Parathyroid adenoma (tissue), 2 donors: ENCODE data around the gene ADARB2.

ENCODE experiments used
- H2AFZ ChIP-seq: fragments of 300-600 bp; sonication (generic); one replicate; pipeline ENCODE4 v1.7.0; 2017; ENCODE audit warnings: antibody characterized with exemption, mild to moderate bottlenecking
- H3K27ac ChIP-seq: fragments of 300-600 bp; sonication (generic); one replicate; pipeline ENCODE4 v1.7.0; 2017
- H3K27me3 ChIP-seq: fragments of 300-600 bp; sonication (generic); one replicate; pipeline ENCODE4 v1.7.0; 2017; ENCODE audit warnings: low read length; ENCODE audit not compliant: control insufficient read depth, insufficient read depth
- H3K36me3 ChIP-seq: fragments of 300-600 bp; sonication (generic); one replicate; pipeline ENCODE4 v1.7.0; 2017; ENCODE audit warnings: low read length; ENCODE audit not compliant: control insufficient read depth, insufficient read depth
- H3K4me1 ChIP-seq: fragments of 300-600 bp; sonication (generic); one replicate; pipeline ENCODE4 v1.7.0; 2017; ENCODE audit warnings: control low read depth
- H3K4me2 ChIP-seq: fragments of 300-600 bp; sonication (generic); one replicate; pipeline ENCODE4 v1.7.0; 2017; ENCODE audit warnings: low read length
- H3K4me3 ChIP-seq: fragments of 300-600 bp; sonication (generic); one replicate; pipeline ENCODE4 v1.7.0; 2017; ENCODE audit warnings: low read depth, low read length
- H3K79me2 ChIP-seq: fragments of 300-600 bp; sonication (generic); one replicate; pipeline ENCODE4 v1.7.0; 2017; ENCODE audit warnings: control low read depth
- H3K9ac ChIP-seq: fragments of 300-600 bp; sonication (generic); one replicate; pipeline ENCODE4 v1.7.0; 2017; ENCODE audit warnings: mild to moderate bottlenecking
- H3K9me3 ChIP-seq: fragments of 300-600 bp; sonication (generic); one replicate; pipeline ENCODE4 v1.7.0; 2017; ENCODE audit warnings: low read length; ENCODE audit not compliant: control insufficient read depth
- CTCF ChIP-seq: fragments of 300-600 bp; sonication (generic); IDR thresholded peaks from one replicate; pipeline ENCODE4 v1.7.0; 2017; ENCODE audit warnings: antibody characterized with exemption, mild to moderate bottlenecking
- donor health status: primary hyperparathyroidism.

ADARB2 gene

GRCh38 chr10:1603181-1603580, 134.1 kb downstream of the ADARB2 start:
- no peak overlapping the region for H3K27ac ChIP-seq
- no peaks in the 10 kb centered on the region for H3K27me3 ChIP-seq
- H3K9ac ChIP-seq = no peak overlapping the region
- peaks cover 5% of the 10 kb centered on the region for H3K79me2 ChIP-seq
- no peak overlapping the region for H2AFZ ChIP-seq
- no peak overlapping the region for H3K4me3 ChIP-seq
- H3K4me1 ChIP-seq = no peaks in the 10 kb centered on the region
- H3K9me3 ChIP-seq = no peaks in the 10 kb centered on the region
- no peaks in the 10 kb centered on the region for H3K36me3 ChIP-seq
- no peak for TF ChIP-seq CTCF
- H3K4me2 ChIP-seq = no peak overlapping the region

- H3K27ac ChIP-seq = no peak overlapping the region
- H3K9me3 ChIP-seq = no peaks in the 10 kb centered on the region
- peaks cover 5% of the 10 kb centered on the region for H3K79me2 ChIP-seq
- H2AFZ ChIP-seq = no peak overlapping the region
- no peaks in the 10 kb centered on the region for H3K27me3 ChIP-seq
- H3K4me2 ChIP-seq = no peak overlapping the region
- no peak for TF ChIP-seq CTCF
- no peaks in the 10 kb centered on the region for H3K4me1 ChIP-seq
- H3K9ac ChIP-seq = no peak overlapping the region
- no peaks in the 10 kb centered on the region for H3K36me3 ChIP-seq
- H3K4me3 ChIP-seq = no peak overlapping the region
These were observed 135.3 kb downstream of the ADARB2 start for GRCh38 chr10:1602037-1602484.

GRCh38 chr10:1601406-1601805, 135.9 kb downstream of the ADARB2 start:
- no peaks in the 10 kb centered on the region for H3K36me3 ChIP-seq
- H3K4me3 ChIP-seq = no peak overlapping the region
- no peaks in the 10 kb centered on the region for H3K9me3 ChIP-seq
- no peak overlapping the region for H3K27ac ChIP-seq
- peaks cover 5% of the 10 kb centered on the region for H3K79me2 ChIP-seq
- no peak overlapping the region for H3K4me2 ChIP-seq
- H2AFZ ChIP-seq = no peak overlapping the region
- no peaks in the 10 kb centered on the region for H3K27me3 ChIP-seq
- no peaks in the 10 kb centered on the region for H3K4me1 ChIP-seq
- H3K9ac ChIP-seq = no peak overlapping the region
- no peak for TF ChIP-seq CTCF

- no peaks in the 10 kb centered on the region for H3K9me3 ChIP-seq
- no peak overlapping the region for H3K27ac ChIP-seq
- H3K4me2 ChIP-seq = no peak overlapping the region
- no peak overlapping the region for H3K4me3 ChIP-seq
- H3K9ac ChIP-seq = no peak overlapping the region
- H3K4me1 ChIP-seq = no peaks in the 10 kb centered on the region
- H3K79me2 ChIP-seq = peaks cover 5% of the 10 kb centered on the region
- H2AFZ ChIP-seq = no peak overlapping the region
- no peaks in the 10 kb centered on the region for H3K36me3 ChIP-seq
- no peak for TF ChIP-seq CTCF
- no peaks in the 10 kb centered on the region for H3K27me3 ChIP-seq
These were observed 136.5 kb downstream of the ADARB2 start for GRCh38 chr10:1600861-1601260.

- no peak overlapping the region for H3K9ac ChIP-seq
- no peak overlapping the region for H2AFZ ChIP-seq
These were observed 138.8 kb downstream of the ADARB2 start for GRCh38 chr10:1598393-1599153.

More at GRCh38 chr10:1598393-1599153, 138.8 kb downstream of the ADARB2 start:
- Histone ChIP-seq H3K4me1 (no peaks in the 10 kb centered on the region), H3K27me3 (no peaks in the 10 kb centered on the region), H3K27ac (no peak overlapping the region), H3K4me2 (no peak overlapping the region), H3K79me2 (peaks cover 3% of the 10 kb centered on the region), H3K4me3 (no peak overlapping the region), H3K9me3 (no peaks in the 10 kb centered on the region), H3K36me3 (no peaks in the 10 kb centered on the region)
- TF ChIP-seq CTCF = no peak
